ENCODE measurements around the gene FAM98B. TPM values are rescaled to one million over a fixed set of nuclear protein-coding genes. Genes with fewer than 3 reads are reported as not detected.

The FAM98B gene
- total and polyA plus RNA-seq, 2 of the 8 experiments (the other 6 are each of a cell fraction or from before 2014, with no cell fraction given): 5.9 to 48.4 TPM

DNA sequence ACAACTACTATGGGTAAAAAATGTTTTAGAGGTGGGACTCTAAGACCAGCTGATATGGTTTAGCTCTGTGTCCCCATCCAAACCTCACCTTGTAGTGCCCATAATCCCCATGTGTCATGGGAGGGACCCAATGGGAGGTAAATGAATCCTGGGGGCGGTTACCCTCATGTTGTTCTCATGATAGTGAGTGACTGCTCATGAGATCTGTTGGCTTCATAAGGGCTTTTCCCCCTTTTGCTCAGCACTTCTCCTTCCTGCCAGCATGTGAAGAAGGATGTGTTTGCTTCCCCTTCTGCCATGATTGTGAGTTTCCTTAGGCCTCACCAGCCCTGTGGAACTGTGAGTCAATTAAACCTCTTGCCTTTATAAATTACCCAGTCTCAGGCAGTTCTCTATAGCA, 45.7 kb downstream of the FAM98B start:
- Histone ChIP-seq H2BK20ac (ENCODE audit: low read length) (no peak overlapping the region), H3K4me2 (ENCODE audit: insufficient read depth in 1 of 2, low read depth in 2 of 2, low read length in 2 of 2) (no peak overlapping the region), H3K23me2 (ENCODE audit: low read depth, low read length) (no peaks in the 10 kb centered on the region), H4K5ac (ENCODE audit: insufficient read length, low read depth, low read length) (no peak overlapping the region), H3K9ac (replicated peaks in 1 of 4; ENCODE audit: extremely low read depth in 1 of 4, low read depth in 3 of 4, low read length in 3 of 4) (no peak overlapping the region), H3K56ac (replicated peaks; ENCODE audit: insufficient read length, low read depth, low read length) (no peak overlapping the region), H3K79me1 (ENCODE audit: low read depth, low read length) (no peaks in the 10 kb centered on the region), H3K18ac (ENCODE audit: extremely low read depth, low read length) (no peak overlapping the region), H3K27me3 (replicated peaks in 1 of 4; ENCODE audit: control insufficient read depth in 3 of 4, extremely low read depth in 1 of 4, insufficient read depth in 3 of 4, low read length in 3 of 4) (no peaks in the 10 kb centered on the region), H4K91ac (replicated peaks; ENCODE audit: insufficient read length, low read length) (no peak overlapping the region), H2BK12ac (ENCODE audit: low read depth, low read length) (no peak overlapping the region), H3K4ac (replicated peaks; ENCODE audit: insufficient read length, low read depth, low read length) (no peak overlapping the region), H4K8ac (ENCODE audit: extremely low read depth, insufficient read depth, low read length) (no peak overlapping the region), H3K4me3 (ENCODE audit: extremely low read depth in 1 of 4, insufficient read depth in 2 of 4, low read depth in 3 of 4, low read length in 4 of 4) (no peak overlapping the region), H4K20me1 (replicated peaks in 1 of 2; ENCODE audit: control insufficient read depth in 1 of 2, insufficient read depth in 2 of 2, low read length in 2 of 2) (peaks cover 0 to 2% of the 10 kb centered on the region in 2 experiments), H3K79me2 (ENCODE audit: control insufficient read depth in 1 of 2, insufficient read depth in 2 of 2, low read length in 2 of 2) (no peaks in the 10 kb centered on the region), H2BK5ac (ENCODE audit: low read depth, low read length) (no peak overlapping the region), H3K23ac (ENCODE audit: insufficient read length) (no peak overlapping the region), H3K9me3 (ENCODE audit: insufficient read depth in 2 of 2, low read depth in 1 of 2, low read length in 1 of 2) (no peaks in the 10 kb centered on the region), H3K27ac (ENCODE audit: low read depth, low read length) (no peak overlapping the region), H2BK15ac (ENCODE audit: low read length) (no peak overlapping the region), H2AFZ (ENCODE audit: low read length) (no peak overlapping the region), H3K36me3 (ENCODE audit: control insufficient read depth in 2 of 4, insufficient read depth in 4 of 4, low read length in 3 of 4) (no peaks in the 10 kb centered on the region), H2BK120ac (replicated peaks; ENCODE audit: low read depth, low read length) (no peak overlapping the region), H2AK5ac (ENCODE audit: low read depth, low read length) (no peak overlapping the region), H3K4me1 (replicated peaks in 1 of 4; ENCODE audit: control insufficient read depth in 3 of 4, insufficient read depth in 4 of 4, low read length in 3 of 4) (no peaks in the 10 kb centered on the region), H3K14ac (ENCODE audit: insufficient read length) (no peak overlapping the region)
- TF ChIP-seq, protein P1, sequence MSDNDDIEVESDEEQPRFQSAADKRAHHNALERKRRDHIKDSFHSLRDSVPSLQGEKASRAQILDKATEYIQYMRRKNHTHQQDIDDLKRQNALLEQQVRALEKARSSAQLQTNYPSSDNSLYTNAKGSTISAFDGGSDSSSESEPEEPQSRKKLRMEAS (IDR thresholded peaks at IDR 0.05): no peak
- ChIA-PET POLR2A (ENCODE audit: partially characterized antibody) (interaction anchor here (2.3 kb wide), 1 partner anchor 11 kb away, joined by 8 read pairs; no protein-coding TSS in a partner anchor), CTCF (ENCODE audit: partially characterized antibody) (interaction anchor here (1.1 to 2.5 kb wide), 2 partner anchors 30 to 65 kb away, joined by 3 to 10 read pairs; partner anchors contain the start of gene RASGRP1)
- DNase-seq (ENCODE audit: low read depth in 1 of 2, low spot score in 2 of 2): no peak
- 100% methylated on average over 1 of the region's 1 CpG; no CpG with 5 or more reads in 1 of the 2 experiments for WGBS, 2 experiments (ENCODE audit: extremely low coverage in 1 of 2, insufficient coverage in 1 of 2, insufficient read length in 1 of 2, insufficient replicate concordance in 2 of 2, low coverage in 1 of 2, low lambda C conversion rate in 2 of 2, missing lambda C conversion rate in 1 of 2)
- FAIRE-seq: no peak
